ENCODE measurements around the gene KRT76.

- TF ChIP-seq HCFC1 (IDR thresholded peaks at IDR 0.05; ENCODE audit: low read length) (no peak), POLR2A (IDR thresholded peaks at IDR 0.05; ENCODE audit: low read depth, low read length) (no peak), ZNF207 (IDR thresholded peaks at IDR 0.05; ENCODE audit: borderline replicate concordance) (no peak), USF2 (IDR thresholded peaks at IDR 0.05; ENCODE audit: borderline replicate concordance, low read depth, low read length) (no peak), IKZF1 (conservative IDR thresholded peaks at IDR 0.05) (no peak), RCOR1 (conservative IDR thresholded peaks at IDR 0.05; ENCODE audit: low read depth, low read length) (no peak), NBN (IDR thresholded peaks at IDR 0.05) (no peak), SMC3 (IDR thresholded peaks at IDR 0.05; ENCODE audit: borderline replicate concordance, low read length) (no peak), EZH2 (IDR thresholded peaks at IDR 0.05; ENCODE audit: borderline replicate concordance, control insufficient read depth, low read depth, low read length) (no peak), CHD4 (IDR thresholded peaks at IDR 0.05) (no peak)
Observed at GRCh38 chr12:52802442-52802841, 25.3 kb upstream of the KRT76 start.

All from GM12878 (cell line).